ENCODE data around the gene IL17C. TPM values are rescaled to one million over a fixed set of nuclear protein-coding genes. Genes with fewer than 3 reads are reported as not detected.

Gene IL17C
- polyA plus RNA-seq, 1 of the 3 experiments (the other 2 are of a cell fraction), result 0.07 TPM

GRCh38 chr16:88671806-88672205, 33.4 kb downstream of the IL17C start:
- Histone ChIP-seq H3K27me3 (ENCODE audit: insufficient read depth) (no peaks in the 10 kb centered on the region), H3K4me2 (no peak overlapping the region), H3K4me1 (ENCODE audit: control insufficient read depth in 1 of 2, insufficient read depth in 2 of 2, low read depth in 1 of 2, low read length in 1 of 2) (no peaks in the 10 kb centered on the region; a peak in 1 of 4 replicates), H3F3A (replicated peaks; ENCODE audit: insufficient read depth) (no peaks in the 10 kb centered on the region), H3K27ac (ENCODE audit: low read depth in 2 of 2, low read length in 1 of 2) (no peak overlapping the region), H3K9ac (no peak overlapping the region), H3K36me3 (replicated peaks in 1 of 2; ENCODE audit: control insufficient read depth in 1 of 2, insufficient read depth in 2 of 2, low read length in 1 of 2) (peaks cover 0 to 3% of the 10 kb centered on the region in 2 experiments), H3K79me2 (ENCODE audit: insufficient read depth) (no peaks in the 10 kb centered on the region), H3K9me2 (no peaks in the 10 kb centered on the region), H4K20me1 (ENCODE audit: insufficient read depth) (no peaks in the 10 kb centered on the region), H2AFZ (ENCODE audit: low read depth) (no peak overlapping the region), H3K4me3 (ENCODE audit: low read depth in 2 of 2, low read length in 1 of 2) (no peak overlapping the region), H3K9me3 (no peaks in the 10 kb centered on the region)
- CTCF ChIA-PET, result interaction anchor here (0.7 to 2.7 kb wide), 6 partner anchors 8 to 65 kb away, joined by 3 to 12 read pairs (median 4); no protein-coding TSS in a partner anchor
- POLR2A ChIA-PET, result interaction anchor here (0.7 kb wide), 1 partner anchor 40 kb away, joined by 4 read pairs; no protein-coding TSS in a partner anchor
- no peak for DNase-seq
- WGBS (ENCODE audit: low lambda C conversion rate), result 85% methylated on average over 17 of the region's 23 CpGs
- TF ChIP-seq MEF2A (IDR thresholded peaks at IDR 0.05; ENCODE audit: borderline replicate concordance, low read depth), result no peak

- TF ChIP-seq CTCF (IDR thresholded peaks at IDR 0.05) (peak; percentile 39), RAD21 (IDR thresholded peaks at IDR 0.05; ENCODE audit: low read length) (peak; percentile 47), ELF1 (IDR thresholded peaks at IDR 0.05) (no peak), RCOR1 (IDR thresholded peaks at IDR 0.05; ENCODE audit: low read length) (no peak), PBX3 (IDR thresholded peaks at IDR 0.05) (peak; percentile 32; the same call in 1 of the 2 replicates), REST (IDR thresholded peaks at IDR 0.05; ENCODE audit: low read depth, low read length) (no peak), POLR2AphosphoS5 (IDR thresholded peaks at IDR 0.05; ENCODE audit: low read depth, low read length) (no peak), IRF3 (IDR thresholded peaks at IDR 0.05; ENCODE audit: low read depth, low read length) (no peak), NRF1 (IDR thresholded peaks at IDR 0.05; ENCODE audit: low read depth, low read length) (no peak), SMC3 (IDR thresholded peaks at IDR 0.05; ENCODE audit: low read depth, low read length) (peak; percentile 24; the same call in 1 of the 2 replicates), EP300 (IDR thresholded peaks at IDR 0.05; ENCODE audit: borderline replicate concordance in 1 of 2, low read depth in 1 of 2, low read length in 1 of 2) (no peak)
- H3K9ac ChIP-seq, result no peak overlapping the region
- no peaks in the 10 kb centered on the region for H3F3A ChIP-seq (replicated peaks; ENCODE audit: insufficient read depth)
- POLR2A ChIA-PET, result interaction anchor here (1.2 kb wide), 1 partner anchor 14 kb away, joined by 3 read pairs; the partner anchor contains the start of gene SNAI3
- no peak overlapping the region for H2AFZ ChIP-seq (ENCODE audit: low read depth)
- H3K9me2 ChIP-seq, result no peaks in the 10 kb centered on the region
- H3K79me2 ChIP-seq (ENCODE audit: insufficient read depth), result no peaks in the 10 kb centered on the region
- peak; percentile 71 for DNase-seq
- no peak overlapping the region for H3K27ac ChIP-seq (ENCODE audit: low read depth in 2 of 2, low read length in 1 of 2)
- no peaks in the 10 kb centered on the region for H4K20me1 ChIP-seq (ENCODE audit: insufficient read depth)
- no peaks in the 10 kb centered on the region for H3K4me1 ChIP-seq (ENCODE audit: control insufficient read depth in 1 of 2, insufficient read depth in 2 of 2, low read depth in 1 of 2, low read length in 1 of 2)
- no peaks in the 10 kb centered on the region for H3K9me3 ChIP-seq
- no peak overlapping the region for H3K4me3 ChIP-seq (ENCODE audit: low read depth in 2 of 2, low read length in 1 of 2)
- H3K4me2 ChIP-seq, result no peak overlapping the region
- no peaks in the 10 kb centered on the region for H3K27me3 ChIP-seq (ENCODE audit: insufficient read depth)
- H3K36me3 ChIP-seq (replicated peaks in 1 of 2; ENCODE audit: control insufficient read depth in 1 of 2, insufficient read depth in 2 of 2, low read length in 1 of 2), result peaks cover 0 to 3% of the 10 kb centered on the region in 2 experiments
- 73% methylated on average over 11 of the region's 11 CpGs for WGBS (ENCODE audit: low lambda C conversion rate)
- CTCF ChIA-PET, result interaction anchor here (1.0 to 2.7 kb wide), 4 partner anchors 9 to 25 kb away, joined by 4 to 12 read pairs (median 4); no protein-coding TSS in a partner anchor
Observed at GRCh38 chr16:88672776-88673175, 34.4 kb downstream of the IL17C start.

All from SK-N-SH (cell line).